ENCODE measurements around the gene CXCL12. TPM values are rescaled to one million over a fixed set of nuclear protein-coding genes. Genes with fewer than 3 reads are reported as not detected.

The CXCL12 gene
- total RNA-seq, 2 donors from 2014 or later: 0.35 TPM; not detected in 1

- Mint-ChIP-seq H3K27me3 (peaks cover 9% of the 10 kb centered on the region), H3K9me3 (no peaks in the 10 kb centered on the region), H3K36me3 (ENCODE audit: low read depth) (no peaks in the 10 kb centered on the region), H3K27ac (no peak overlapping the region), H3K4me1 (no peaks in the 10 kb centered on the region), H3K4me3 (no peak overlapping the region)
- no peak for ATAC-seq (replicated peaks)
Observed at GRCh38 chr10:44352316-44353127, 32.4 kb downstream of the CXCL12 start.

- peaks cover 15% of the 10 kb centered on the region for H3K27me3 Mint-ChIP-seq
- H3K4me1 Mint-ChIP-seq: no peaks in the 10 kb centered on the region
- H3K27ac Mint-ChIP-seq: no peak overlapping the region
- ATAC-seq (replicated peaks): no peak
- H3K4me3 Mint-ChIP-seq: no peak overlapping the region
- no peaks in the 10 kb centered on the region for H3K9me3 Mint-ChIP-seq
- H3K36me3 Mint-ChIP-seq (ENCODE audit: low read depth): no peaks in the 10 kb centered on the region
Observed at GRCh38 chr10:44348496-44348895, 36.4 kb downstream of the CXCL12 start.

DNA sequence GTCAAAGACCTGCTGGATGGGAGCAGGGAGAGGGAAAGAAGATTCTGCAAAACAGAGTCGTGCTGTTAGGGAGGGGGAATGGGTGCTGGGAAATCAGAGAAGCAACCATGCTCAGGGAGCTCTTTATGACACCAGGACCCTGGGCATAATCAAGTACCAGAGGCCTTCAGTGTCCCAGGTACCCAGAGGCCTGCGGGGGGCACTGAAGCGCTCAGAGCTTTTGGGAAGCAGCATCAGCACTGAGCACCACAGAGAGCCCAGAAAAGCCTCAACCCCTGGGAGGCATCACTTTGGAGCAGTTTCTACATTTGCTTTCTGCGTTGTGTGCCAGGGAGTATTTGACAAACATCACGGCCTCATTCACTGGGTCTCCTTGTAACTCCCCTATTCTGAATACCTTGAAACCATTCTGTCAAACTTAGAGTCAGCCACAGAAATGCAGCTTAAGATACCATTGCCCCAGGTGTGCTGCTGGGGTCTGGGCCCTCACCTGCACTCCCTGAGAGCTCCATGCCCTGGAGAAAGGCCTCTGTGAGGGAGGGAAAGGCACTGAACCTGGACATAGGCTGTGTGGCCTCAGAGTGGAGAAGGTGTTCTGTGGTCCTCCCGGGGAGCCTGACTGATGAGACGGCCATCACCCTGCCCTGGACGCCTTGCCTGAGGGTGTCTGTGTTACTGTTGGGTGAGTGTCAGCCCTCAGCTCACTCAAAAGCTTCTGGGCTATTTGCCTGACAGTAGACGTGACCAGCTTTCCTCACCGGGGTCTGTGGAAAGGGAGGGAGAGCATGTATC lies 37.1 kb downstream of the CXCL12 start:
- ATAC-seq (replicated peaks): no peak
- H3K27me3 Mint-ChIP-seq: peaks cover 16% of the 10 kb centered on the region
- no peaks in the 10 kb centered on the region for H3K9me3 Mint-ChIP-seq
- no peak overlapping the region for H3K27ac Mint-ChIP-seq
- H3K4me1 Mint-ChIP-seq: no peaks in the 10 kb centered on the region
- H3K36me3 Mint-ChIP-seq (ENCODE audit: low read depth): no peaks in the 10 kb centered on the region
- no peak overlapping the region for H3K4me3 Mint-ChIP-seq

DNA sequence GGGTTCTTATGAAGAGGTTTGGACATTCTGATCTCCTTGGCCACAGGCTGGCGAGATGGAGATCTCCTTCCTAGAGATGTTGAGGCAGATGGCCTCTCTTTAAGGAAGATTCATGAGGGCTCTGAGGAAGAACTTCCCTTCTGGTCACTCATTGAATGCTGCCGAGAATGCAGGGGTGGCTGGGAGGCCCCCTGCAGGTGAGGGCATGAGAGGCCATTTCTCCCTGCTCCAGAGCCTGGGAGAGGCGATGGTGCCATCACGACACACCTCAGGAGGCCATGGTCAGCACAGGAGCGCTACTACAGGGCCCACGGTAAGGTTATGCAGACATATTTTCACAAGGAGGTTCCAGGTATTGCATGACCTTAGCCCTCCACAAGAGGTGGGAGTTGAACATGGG lies 40.2 kb downstream of the CXCL12 start:
- no peak overlapping the region for H3K27ac Mint-ChIP-seq
- no peaks in the 10 kb centered on the region for H3K9me3 Mint-ChIP-seq
- peaks cover 22% of the 10 kb centered on the region for H3K27me3 Mint-ChIP-seq
- no peak for ATAC-seq (replicated peaks)
- H3K4me1 Mint-ChIP-seq: no peaks in the 10 kb centered on the region
- no peak overlapping the region for H3K4me3 Mint-ChIP-seq
- no peaks in the 10 kb centered on the region for H3K36me3 Mint-ChIP-seq (ENCODE audit: low read depth)

- no peak overlapping the region for H3K27ac Mint-ChIP-seq
- ATAC-seq (replicated peaks): no peak
- no peaks in the 10 kb centered on the region for H3K36me3 Mint-ChIP-seq (ENCODE audit: low read depth)
- H3K27me3 Mint-ChIP-seq: peaks cover 22% of the 10 kb centered on the region
- no peaks in the 10 kb centered on the region for H3K9me3 Mint-ChIP-seq
- H3K4me1 Mint-ChIP-seq: no peaks in the 10 kb centered on the region
- no peak overlapping the region for H3K4me3 Mint-ChIP-seq
Observed at GRCh38 chr10:44343843-44344242, 41.1 kb downstream of the CXCL12 start.

- H3K27ac Mint-ChIP-seq: no peak overlapping the region
- H3K9me3 Mint-ChIP-seq: no peaks in the 10 kb centered on the region
- H3K4me3 Mint-ChIP-seq: no peak overlapping the region
- H3K4me1 Mint-ChIP-seq: no peaks in the 10 kb centered on the region
- H3K36me3 Mint-ChIP-seq (ENCODE audit: low read depth): no peaks in the 10 kb centered on the region
- ATAC-seq (replicated peaks): no peak
- peaks cover 22% of the 10 kb centered on the region for H3K27me3 Mint-ChIP-seq
Observed at GRCh38 chr10:44341886-44342285, 43.0 kb downstream of the CXCL12 start.

- Mint-ChIP-seq H3K27me3 (peaks cover 19% of the 10 kb centered on the region), H3K27ac (no peak overlapping the region), H3K9me3 (no peaks in the 10 kb centered on the region), H3K4me3 (no peak overlapping the region), H3K4me1 (no peaks in the 10 kb centered on the region), H3K36me3 (ENCODE audit: low read depth) (no peaks in the 10 kb centered on the region)
- no peak for ATAC-seq (replicated peaks)
Observed at GRCh38 chr10:44340557-44340956, 44.3 kb downstream of the CXCL12 start.

DNA sequence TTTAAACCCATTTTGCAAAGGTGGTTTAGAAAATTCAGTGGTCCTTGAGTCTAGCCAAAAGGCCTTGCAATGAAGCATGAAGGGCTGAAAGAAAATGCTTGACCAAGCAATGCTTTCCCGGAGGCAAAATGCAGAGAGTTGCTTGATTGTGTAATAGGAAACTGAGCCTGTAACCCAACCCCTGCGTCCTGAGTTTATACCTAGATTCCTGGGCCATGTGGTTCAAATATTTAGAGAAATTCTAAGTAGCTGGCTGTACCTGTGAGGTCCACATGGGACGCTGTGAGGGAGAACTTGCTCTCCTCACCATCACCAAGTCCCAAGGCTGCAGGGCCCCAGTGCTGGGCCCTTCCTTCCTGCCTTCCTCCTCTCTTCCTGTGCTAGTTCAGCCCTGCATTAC lies 45.7 kb downstream of the CXCL12 start:
- H3K27ac Mint-ChIP-seq: no peak overlapping the region
- no peak overlapping the region for H3K4me3 Mint-ChIP-seq
- H3K9me3 Mint-ChIP-seq: no peaks in the 10 kb centered on the region
- H3K36me3 Mint-ChIP-seq (ENCODE audit: low read depth): no peaks in the 10 kb centered on the region
- no peaks in the 10 kb centered on the region for H3K4me1 Mint-ChIP-seq
- no peak for ATAC-seq (replicated peaks)
- H3K27me3 Mint-ChIP-seq: peaks cover 12% of the 10 kb centered on the region

DNA sequence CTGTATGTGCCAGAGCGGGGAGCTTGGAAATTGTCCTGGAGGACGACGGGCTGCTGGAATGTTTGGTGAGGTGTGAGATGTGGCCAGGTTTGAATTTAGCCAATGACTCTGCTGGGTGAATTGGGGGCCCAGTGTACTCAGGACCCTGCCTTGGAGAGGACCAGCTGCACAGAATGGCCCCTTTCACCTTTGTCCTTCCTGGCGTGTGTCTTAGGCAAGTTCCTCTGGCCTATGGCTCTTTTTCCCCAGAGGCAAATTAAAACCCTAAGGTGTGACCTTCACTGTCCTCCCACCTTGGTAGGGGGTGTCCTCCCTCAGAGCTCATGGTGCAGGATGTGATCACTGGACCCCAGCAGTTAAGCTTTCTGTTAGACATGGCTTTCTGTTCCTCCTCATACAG lies 47.8 kb downstream of the CXCL12 start:
- no peak for ATAC-seq (replicated peaks)
- Mint-ChIP-seq H3K9me3 (no peaks in the 10 kb centered on the region), H3K4me3 (no peak overlapping the region), H3K27me3 (peaks cover 10% of the 10 kb centered on the region), H3K36me3 (ENCODE audit: low read depth) (no peaks in the 10 kb centered on the region), H3K4me1 (no peaks in the 10 kb centered on the region), H3K27ac (no peak overlapping the region)

DNA sequence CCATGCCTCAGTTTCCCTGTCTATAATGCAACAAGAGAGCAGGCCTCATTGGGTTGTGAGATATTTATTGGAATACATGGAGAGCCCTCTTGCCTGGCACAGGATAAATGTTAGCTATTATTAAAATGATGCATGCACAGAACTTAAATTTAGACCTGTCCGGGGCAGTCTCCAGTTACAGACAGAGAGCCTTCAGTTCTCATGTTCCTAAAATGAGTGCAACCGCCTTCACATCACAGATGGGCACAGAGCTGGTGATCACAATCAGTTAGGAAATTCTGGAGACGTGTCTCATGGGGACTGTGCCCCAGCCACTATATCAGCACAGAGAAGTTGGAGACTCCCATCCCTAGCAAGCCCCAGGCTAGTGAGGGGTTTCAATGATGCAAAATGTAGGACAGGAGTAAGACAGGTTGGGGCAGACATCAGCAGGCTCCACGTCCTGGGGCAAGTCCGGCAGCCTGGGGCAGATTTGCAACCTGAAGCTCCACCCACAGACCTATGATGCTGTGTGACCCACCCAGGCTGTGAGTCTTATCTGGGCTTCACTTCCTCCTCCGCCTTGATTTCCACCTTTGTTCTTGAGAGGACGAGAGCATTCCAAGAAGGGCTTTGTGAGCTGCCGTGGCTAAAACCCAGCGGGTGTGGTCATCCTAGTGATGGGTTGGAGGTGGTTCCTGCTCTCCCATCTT lies 49.4 kb downstream of the CXCL12 start:
- H3K9me3 Mint-ChIP-seq: no peaks in the 10 kb centered on the region
- H3K36me3 Mint-ChIP-seq (ENCODE audit: low read depth): no peaks in the 10 kb centered on the region
- H3K4me1 Mint-ChIP-seq: no peaks in the 10 kb centered on the region
- no peak for ATAC-seq (replicated peaks)
- no peak overlapping the region for H3K4me3 Mint-ChIP-seq
- peaks cover 7% of the 10 kb centered on the region for H3K27me3 Mint-ChIP-seq
- no peak overlapping the region for H3K27ac Mint-ChIP-seq

- H3K27ac Mint-ChIP-seq: no peak overlapping the region
- H3K4me3 Mint-ChIP-seq: no peak overlapping the region
- H3K27me3 Mint-ChIP-seq: peaks cover 7% of the 10 kb centered on the region
- H3K9me3 Mint-ChIP-seq: no peaks in the 10 kb centered on the region
- no peak for ATAC-seq (replicated peaks)
- H3K4me1 Mint-ChIP-seq: no peaks in the 10 kb centered on the region
- H3K36me3 Mint-ChIP-seq (ENCODE audit: low read depth): no peaks in the 10 kb centered on the region
Observed at GRCh38 chr10:44334621-44335184, 50.2 kb downstream of the CXCL12 start.

GRCh38 chr10:44334091-44334490 lies 50.8 kb downstream of the CXCL12 start:
- no peaks in the 10 kb centered on the region for H3K4me1 Mint-ChIP-seq
- H3K9me3 Mint-ChIP-seq: no peaks in the 10 kb centered on the region
- H3K36me3 Mint-ChIP-seq (ENCODE audit: low read depth): no peaks in the 10 kb centered on the region
- H3K27me3 Mint-ChIP-seq: peaks cover 10% of the 10 kb centered on the region
- ATAC-seq (replicated peaks): no peak
- no peak overlapping the region for H3K4me3 Mint-ChIP-seq
- H3K27ac Mint-ChIP-seq: no peak overlapping the region

GRCh38 chr10:44333511-44333910 lies 51.4 kb downstream of the CXCL12 start:
- Mint-ChIP-seq H3K36me3 (ENCODE audit: low read depth) (no peaks in the 10 kb centered on the region), H3K27ac (no peak overlapping the region), H3K4me1 (no peaks in the 10 kb centered on the region), H3K27me3 (peaks cover 10% of the 10 kb centered on the region), H3K4me3 (no peak overlapping the region), H3K9me3 (no peaks in the 10 kb centered on the region)
- no peak for ATAC-seq (replicated peaks)

GRCh38 chr10:44332465-44332864 lies 52.4 kb downstream of the CXCL12 start:
- Mint-ChIP-seq H3K27ac (no peak overlapping the region), H3K36me3 (ENCODE audit: low read depth) (no peaks in the 10 kb centered on the region), H3K4me1 (no peaks in the 10 kb centered on the region), H3K4me3 (no peak overlapping the region), H3K27me3 (peaks cover 13% of the 10 kb centered on the region), H3K9me3 (peaks cover 3% of the 10 kb centered on the region)
- ATAC-seq (replicated peaks): no peak

Measured in activated T-helper 17 cell treated with anti-CD3 and anti-CD28 coated beads, Interleukin-2, amount 50 U/mL, for 72 hours (primary cell).